HL-60 (cell line): ENCODE measurements around the gene KAZN.

Source experiments
- DNase-seq, 2 experiments: peaks; one replicate each; pipeline ENCODE4 v3.0.0-alpha.2; 2010 to 2020; ENCODE audit warnings: low read depth in 1 of 2, low spot score in 1 of 2
- H3K27ac ChIP-seq: fragments of 250-450 bp; sonication (Bioruptor Pico); replicated peaks from 2 replicates; pipeline ENCODE4 v1.5.1; 2020; ENCODE audit warnings: mild to moderate bottlenecking, moderate library complexity
- H3K27me3 ChIP-seq: fragments of 250-450 bp; sonication (Bioruptor Pico); 2 replicates; pipeline ENCODE4 v1.5.1; 2021; ENCODE audit warnings: mild to moderate bottlenecking, moderate library complexity; ENCODE audit not compliant: insufficient read depth, poor library complexity, severe bottlenecking
- H3K4me3 ChIP-seq: replicated peaks from 2 replicates; pipeline ENCODE4 v1.5.1; 2011; ENCODE audit warnings: mild to moderate bottlenecking, control low read depth, low read length; ENCODE audit not compliant: insufficient read depth
- GABPA ChIP-seq: IDR thresholded peaks from 2 replicates; pipeline ENCODE4 v1.6.1; 2012; ENCODE audit warnings: low read depth
- POLR2AphosphoS5 ChIP-seq: IDR thresholded peaks from 2 replicates; pipeline ENCODE4 v1.6.1; 2012; ENCODE audit warnings: low read depth
- SPI1 ChIP-seq: IDR thresholded peaks from 2 replicates; pipeline ENCODE4 v1.6.1; 2012; ENCODE audit warnings: low read depth, mild to moderate bottlenecking, borderline replicate concordance
- TF ChIP-seq, protein P1 (sequence below): IDR thresholded peaks from 2 replicates; pipeline ENCODE4 v1.6.1; 2012; ENCODE audit warnings: low read depth; ENCODE audit not compliant: insufficient replicate concordance
- TF ChIP-seq, protein P2 (sequence below): IDR thresholded peaks from one replicate; pipeline ENCODE4 v1.5.1; 2011; ENCODE audit warnings: low read length, control low read depth, inconsistent platforms; ENCODE audit not compliant: insufficient read depth

KAZN gene

DNA sequence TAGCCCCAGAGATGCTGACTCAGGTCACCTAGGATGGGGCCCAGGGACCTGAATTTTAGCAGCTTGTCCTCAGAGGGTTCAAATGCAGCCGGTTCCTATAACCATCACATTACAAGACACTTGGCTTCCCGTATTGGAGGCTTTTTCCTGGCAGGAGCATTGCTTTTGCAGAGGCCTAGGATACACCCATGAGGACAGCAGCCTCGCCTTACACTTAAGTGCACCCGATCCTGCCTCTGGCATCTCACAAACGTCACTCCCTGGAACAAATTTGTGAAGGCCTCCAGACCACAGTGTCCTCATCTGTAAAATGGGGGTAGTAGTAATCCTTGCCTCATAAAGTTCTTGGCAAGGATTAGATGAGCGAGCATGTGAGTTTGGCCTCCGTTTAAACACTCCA, 130.0 kb downstream of the KAZN start:
- no peak overlapping the region for H3K27ac ChIP-seq
- no peaks in the 10 kb centered on the region for H3K27me3 ChIP-seq
- no peak for DNase-seq
- H3K4me3 ChIP-seq: no peak overlapping the region
- TF ChIP-seq, protein P1, sequence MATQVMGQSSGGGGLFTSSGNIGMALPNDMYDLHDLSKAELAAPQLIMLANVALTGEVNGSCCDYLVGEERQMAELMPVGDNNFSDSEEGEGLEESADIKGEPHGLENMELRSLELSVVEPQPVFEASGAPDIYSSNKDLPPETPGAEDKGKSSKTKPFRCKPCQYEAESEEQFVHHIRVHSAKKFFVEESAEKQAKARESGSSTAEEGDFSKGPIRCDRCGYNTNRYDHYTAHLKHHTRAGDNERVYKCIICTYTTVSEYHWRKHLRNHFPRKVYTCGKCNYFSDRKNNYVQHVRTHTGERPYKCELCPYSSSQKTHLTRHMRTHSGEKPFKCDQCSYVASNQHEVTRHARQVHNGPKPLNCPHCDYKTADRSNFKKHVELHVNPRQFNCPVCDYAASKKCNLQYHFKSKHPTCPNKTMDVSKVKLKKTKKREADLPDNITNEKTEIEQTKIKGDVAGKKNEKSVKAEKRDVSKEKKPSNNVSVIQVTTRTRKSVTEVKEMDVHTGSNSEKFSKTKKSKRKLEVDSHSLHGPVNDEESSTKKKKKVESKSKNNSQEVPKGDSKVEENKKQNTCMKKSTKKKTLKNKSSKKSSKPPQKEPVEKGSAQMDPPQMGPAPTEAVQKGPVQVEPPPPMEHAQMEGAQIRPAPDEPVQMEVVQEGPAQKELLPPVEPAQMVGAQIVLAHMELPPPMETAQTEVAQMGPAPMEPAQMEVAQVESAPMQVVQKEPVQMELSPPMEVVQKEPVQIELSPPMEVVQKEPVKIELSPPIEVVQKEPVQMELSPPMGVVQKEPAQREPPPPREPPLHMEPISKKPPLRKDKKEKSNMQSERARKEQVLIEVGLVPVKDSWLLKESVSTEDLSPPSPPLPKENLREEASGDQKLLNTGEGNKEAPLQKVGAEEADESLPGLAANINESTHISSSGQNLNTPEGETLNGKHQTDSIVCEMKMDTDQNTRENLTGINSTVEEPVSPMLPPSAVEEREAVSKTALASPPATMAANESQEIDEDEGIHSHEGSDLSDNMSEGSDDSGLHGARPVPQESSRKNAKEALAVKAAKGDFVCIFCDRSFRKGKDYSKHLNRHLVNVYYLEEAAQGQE: no peak
- TF ChIP-seq SPI1: no peak

DNA sequence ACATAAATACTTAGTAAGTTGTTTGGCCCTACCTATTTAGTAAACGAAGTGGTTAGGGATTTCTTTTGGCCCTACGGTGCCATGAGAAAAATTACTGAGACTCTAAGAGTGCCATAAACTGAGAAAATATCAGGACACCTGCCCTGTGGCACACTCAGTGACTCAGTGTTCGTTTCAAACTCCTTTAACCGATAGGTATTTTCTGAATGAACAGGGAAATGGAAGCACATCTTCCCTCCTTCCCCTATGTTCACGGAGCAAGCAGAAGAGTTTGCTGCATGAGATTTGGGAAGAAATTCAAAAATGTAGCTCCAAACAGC, 134.2 kb downstream of the KAZN start:
- TF ChIP-seq, protein P1: no peak
- TF ChIP-seq POLR2AphosphoS5 (no peak), GABPA (no peak), SPI1 (no peak)
- TF ChIP-seq, protein P2, sequence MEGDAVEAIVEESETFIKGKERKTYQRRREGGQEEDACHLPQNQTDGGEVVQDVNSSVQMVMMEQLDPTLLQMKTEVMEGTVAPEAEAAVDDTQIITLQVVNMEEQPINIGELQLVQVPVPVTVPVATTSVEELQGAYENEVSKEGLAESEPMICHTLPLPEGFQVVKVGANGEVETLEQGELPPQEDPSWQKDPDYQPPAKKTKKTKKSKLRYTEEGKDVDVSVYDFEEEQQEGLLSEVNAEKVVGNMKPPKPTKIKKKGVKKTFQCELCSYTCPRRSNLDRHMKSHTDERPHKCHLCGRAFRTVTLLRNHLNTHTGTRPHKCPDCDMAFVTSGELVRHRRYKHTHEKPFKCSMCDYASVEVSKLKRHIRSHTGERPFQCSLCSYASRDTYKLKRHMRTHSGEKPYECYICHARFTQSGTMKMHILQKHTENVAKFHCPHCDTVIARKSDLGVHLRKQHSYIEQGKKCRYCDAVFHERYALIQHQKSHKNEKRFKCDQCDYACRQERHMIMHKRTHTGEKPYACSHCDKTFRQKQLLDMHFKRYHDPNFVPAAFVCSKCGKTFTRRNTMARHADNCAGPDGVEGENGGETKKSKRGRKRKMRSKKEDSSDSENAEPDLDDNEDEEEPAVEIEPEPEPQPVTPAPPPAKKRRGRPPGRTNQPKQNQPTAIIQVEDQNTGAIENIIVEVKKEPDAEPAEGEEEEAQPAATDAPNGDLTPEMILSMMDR: no peak
- Histone ChIP-seq H3K27me3 (no peaks in the 10 kb centered on the region), H3K4me3 (no peak overlapping the region), H3K27ac (no peak overlapping the region)
- no peak for DNase-seq

DNA sequence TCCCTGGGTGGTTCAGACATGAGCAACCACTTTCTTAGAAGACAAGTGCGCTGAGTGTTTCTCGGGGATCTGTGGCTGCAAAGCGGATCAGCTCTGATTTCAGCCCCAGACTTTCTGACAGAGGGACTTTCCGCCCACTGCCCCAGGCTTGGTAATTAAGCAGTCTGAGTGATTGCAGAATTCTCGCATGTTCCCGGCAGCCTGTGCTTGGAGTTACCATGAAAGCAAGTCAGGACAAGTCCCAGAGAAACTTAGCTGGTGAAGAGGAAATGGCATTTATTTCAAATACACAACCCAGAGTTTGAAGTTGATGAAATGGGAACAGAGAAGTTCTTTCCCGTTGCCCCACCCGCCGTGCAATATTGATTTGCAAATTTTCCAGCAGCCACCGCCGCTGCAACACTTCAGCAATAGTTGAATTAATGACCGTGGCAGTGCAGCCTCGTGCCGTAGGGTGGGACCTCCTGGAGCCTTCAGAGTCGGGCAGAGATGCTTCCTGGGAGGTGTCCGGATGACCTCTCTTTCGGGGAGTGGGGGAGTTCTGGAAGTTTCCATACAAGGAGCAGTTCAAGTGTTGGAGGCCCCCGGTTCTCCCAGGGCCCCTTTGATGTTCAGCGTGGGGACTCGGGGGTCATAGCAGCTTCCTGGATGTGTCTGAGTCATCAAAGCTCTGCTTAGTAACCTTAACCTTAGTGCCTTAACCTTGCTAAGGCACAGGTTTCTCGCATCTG, 134.7 kb downstream of the KAZN start:
- no peaks in the 10 kb centered on the region for H3K27me3 ChIP-seq
- TF ChIP-seq POLR2AphosphoS5: no peak
- no peak for TF ChIP-seq GABPA
- TF ChIP-seq, protein P2: no peak
- no peak overlapping the region for H3K27ac ChIP-seq
- no peak for DNase-seq
- no peak overlapping the region for H3K4me3 ChIP-seq

DNA sequence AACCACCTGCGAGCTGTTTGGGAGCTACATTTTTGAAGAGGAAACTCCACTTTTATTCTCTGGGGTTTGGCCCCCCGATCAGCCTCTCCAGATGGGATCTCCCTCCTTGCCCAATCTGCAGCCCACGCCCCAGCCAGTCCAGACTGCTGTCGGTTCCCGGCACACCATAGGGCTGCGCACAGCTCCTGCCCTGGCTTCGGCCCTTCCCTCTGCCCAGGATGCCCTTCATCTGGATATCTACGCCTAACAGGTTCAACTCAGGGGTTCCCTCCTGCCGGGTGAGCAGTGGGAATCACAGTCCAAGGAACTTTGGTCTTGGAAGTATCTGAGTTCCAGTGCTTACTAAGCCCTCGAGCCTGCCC, 135.3 kb downstream of the KAZN start:
- Histone ChIP-seq H3K27me3 (no peaks in the 10 kb centered on the region), H3K27ac (no peak overlapping the region), H3K4me3 (no peak overlapping the region)
- TF ChIP-seq GABPA (no peak), POLR2AphosphoS5 (no peak), SPI1 (no peak)
- TF ChIP-seq, protein P1: no peak
- TF ChIP-seq, protein P2: no peak
- no peak for DNase-seq
